Fibroblast of lung (primary cell): Measurements from ENCODE around the gene PPP1R26. TPM values are rescaled to one million over a fixed set of nuclear protein-coding genes. Genes with fewer than 3 reads are reported as not detected.
"Not testable (repeated sequence)": the region's sequence is repeated elsewhere in the genome, so short reads cannot be mapped to it uniquely, and the experiment has no call there.

Source experiments
- DNase-seq, 2 donors: peaks; one replicate each; pipeline versions ENCODE4 v3.0.0 to v3.0.0-alpha.2; 2010; ENCODE audit warnings: low read depth in 2 of 2
- H2AFZ ChIP-seq: 2 replicates; pipeline ENCODE4 v1.5.1; 2012; ENCODE audit warnings: low read length, control low read depth, inconsistent platforms
- H3K27ac ChIP-seq: 2 replicates; pipeline ENCODE4 v1.5.1; 2011; ENCODE audit warnings: low read length, control low read depth; ENCODE audit not compliant: insufficient read depth
- H3K27me3 ChIP-seq: 2 replicates; pipeline ENCODE4 v1.5.1; 2011; ENCODE audit warnings: mild to moderate bottlenecking, low read length; ENCODE audit not compliant: control insufficient read depth, insufficient read depth
- H3K36me3 ChIP-seq: 2 replicates; pipeline ENCODE4 v1.5.1; 2011; ENCODE audit warnings: low read length; ENCODE audit not compliant: control insufficient read depth, insufficient read depth
- H3K4me1 ChIP-seq: 2 replicates; pipeline ENCODE4 v1.5.1; 2011; ENCODE audit warnings: low read length; ENCODE audit not compliant: control insufficient read depth, insufficient read depth; ENCODE audit errors: extremely low read depth
- H3K4me2 ChIP-seq: 2 replicates; pipeline ENCODE4 v1.5.1; 2011; ENCODE audit warnings: low read length, control low read depth; ENCODE audit not compliant: insufficient read depth; ENCODE audit errors: extremely low read depth
- H3K4me3 ChIP-seq, 4 experiments: fragments of 200-600 bp in 1 of 4; sonication (generic) in 1 of 4; replicated peaks in 1 of 4; 2 replicates each; pipeline ENCODE4 v1.5.1; 2011 to 2016; ENCODE audit warnings: low read length in 4 of 4, low read depth in 3 of 4, mild to moderate bottlenecking in 3 of 4, control low read depth in 2 of 4, inconsistent platforms in 1 of 4, mixed read lengths in 1 of 4; ENCODE audit not compliant: insufficient read depth in 1 of 4; ENCODE audit errors: control extremely low read depth in 1 of 4
- H3K79me2 ChIP-seq: 2 replicates; pipeline ENCODE4 v1.5.1; 2012; ENCODE audit warnings: mild to moderate bottlenecking, low read length, inconsistent platforms; ENCODE audit not compliant: control insufficient read depth, insufficient read depth
- H3K9ac ChIP-seq: 2 replicates; pipeline ENCODE4 v1.5.1; 2011; ENCODE audit warnings: mild to moderate bottlenecking, low read length, control low read depth; ENCODE audit not compliant: insufficient read depth
- H3K9me3 ChIP-seq: 2 replicates; pipeline ENCODE4 v1.5.1; 2012; ENCODE audit warnings: low read depth, low read length; ENCODE audit not compliant: control insufficient read depth, insufficient read depth
- H4K20me1 ChIP-seq: 2 replicates; pipeline ENCODE4 v1.5.1; 2011; ENCODE audit warnings: low read length; ENCODE audit not compliant: control insufficient read depth, insufficient read depth; ENCODE audit errors: extremely low read depth
- CTCF ChIP-seq, 2 donors: IDR thresholded peaks in 1 of 2; conservative IDR thresholded peaks in 1 of 2; 1 replicate in 1 of 2; 2 replicates in 1 of 2; pipeline ENCODE4 v1.5.1; 2011 to 2012; ENCODE audit warnings: low read length in 2 of 2, control low read depth in 1 of 2, inconsistent platforms in 1 of 2, low read depth in 1 of 2, mild to moderate bottlenecking in 1 of 2
- EZH2 ChIP-seq: IDR thresholded peaks from 2 replicates; pipeline ENCODE4 v1.5.1; 2012; ENCODE audit warnings: low read length, control low read depth, mild to moderate bottlenecking; ENCODE audit errors: missing control alignments
- polyA plus RNA-seq, 2 donors: library from polyadenylated mRNA; depleted of rRNA in 1 of 2; stranded (reverse) in 1 of 2; unstranded in 1 of 2; fragments of >200 nt; gene quantifications; 2 replicates each; pipeline ENCODE4 v1.2.1, GENCODE V29; 2011 to 2012; ENCODE audit warnings: missing spikeins in 1 of 2
- total RNA-seq: library from RNA; depleted of rRNA; stranded (reverse); fragments of >200 nt; gene quantifications from 2 replicates; pipeline ENCODE4 v1.2.1, GENCODE V29; 2014

Gene PPP1R26
- total and polyA plus RNA-seq, 2 donors (not counting 1 experiment from before 2014, with no cell fraction given) = 2.9 to 8.9 TPM

- Histone ChIP-seq H3K27me3 (no peaks in the 10 kb centered on the region), H3K36me3 (no peaks in the 10 kb centered on the region), H3K4me3 (no peak overlapping the region), H3K9me3 (no peaks in the 10 kb centered on the region), H3K9ac (no peak overlapping the region), H3K79me2 (no peaks in the 10 kb centered on the region), H3K4me1 (no peaks in the 10 kb centered on the region), H4K20me1 (no peaks in the 10 kb centered on the region), H3K27ac (no peak overlapping the region), H3K4me2 (no peak overlapping the region), H2AFZ (no peak overlapping the region)
- no peak for DNase-seq
- TF ChIP-seq EZH2 (no peak), CTCF (conservative IDR thresholded peaks at IDR 0.05 in 1 of 2, IDR thresholded peaks at IDR 0.05 in 1 of 2; ENCODE audit: low read depth in 1 of 2, low read length in 2 of 2) (no peak)
Measured at GRCh38 chr9:135439916-135440315, 39.7 kb upstream of the PPP1R26 start.

- no peaks in the 10 kb centered on the region for H4K20me1 ChIP-seq
- TF ChIP-seq CTCF (conservative IDR thresholded peaks at IDR 0.05 in 1 of 2, IDR thresholded peaks at IDR 0.05 in 1 of 2; ENCODE audit: low read depth in 1 of 2, low read length in 2 of 2) = no peak
- TF ChIP-seq EZH2 = no peak
- no peak overlapping the region for H3K9ac ChIP-seq
- DNase-seq = no peak
- no peak overlapping the region for H2AFZ ChIP-seq
- H3K4me1 ChIP-seq = no peaks in the 10 kb centered on the region
- H3K4me2 ChIP-seq = no peak overlapping the region
- H3K4me3 ChIP-seq = no peak overlapping the region
- H3K79me2 ChIP-seq = no peaks in the 10 kb centered on the region
- H3K9me3 ChIP-seq = no peaks in the 10 kb centered on the region
- H3K27me3 ChIP-seq = no peaks in the 10 kb centered on the region
- no peaks in the 10 kb centered on the region for H3K36me3 ChIP-seq
- H3K27ac ChIP-seq = no peak overlapping the region
Measured at GRCh38 chr9:135440620-135441019, 39.0 kb upstream of the PPP1R26 start.

- H3K9me3 ChIP-seq, H3K4me3 ChIP-seq, H3K4me1 ChIP-seq, H3K27ac ChIP-seq, H2AFZ ChIP-seq, H3K4me2 ChIP-seq, H3K79me2 ChIP-seq, H3K36me3 ChIP-seq, H3K27me3 ChIP-seq, H4K20me1 ChIP-seq, H3K9ac ChIP-seq: not testable (repeated sequence)
- peak; percentile 31 to 71 for DNase-seq
Measured at GRCh38 chr9:135441105-135442071, 38.2 kb upstream of the PPP1R26 start.
